Activated CD4-positive, alpha-beta T cell treated with anti-CD3 and anti-CD28 coated beads, Interleukin-2, amount 10 ng/mL, durations not matched to agents 24 days and 14 days (primary cell): ENCODE measurements around the gene SNCG. TPM values are rescaled to one million over a fixed set of nuclear protein-coding genes. Genes with fewer than 3 reads are reported as not detected.
A peak's percentile ranks its signal among the peaks of the same experiment; 100 is the strongest.
"Not testable (repeated sequence)": the region's sequence is repeated elsewhere in the genome, so short reads cannot be mapped to it uniquely, and the experiment has no call there.

ENCODE experiments used
- DNase-seq: peaks from one replicate; pipeline ENCODE4 v3.0.0; 2022
- H3K27ac Mint-ChIP-seq: one replicate; pipeline ENCODE4 v1.8.0; 2022; ENCODE audit warnings: mild to moderate bottlenecking, mixed read lengths
- H3K27me3 Mint-ChIP-seq: one replicate; pipeline ENCODE4 v1.8.0; 2022; ENCODE audit warnings: mixed read lengths
- H3K36me3 Mint-ChIP-seq: one replicate; pipeline ENCODE4 v1.8.0; 2022; ENCODE audit warnings: low read depth, mild to moderate bottlenecking, mixed read lengths
- H3K4me1 Mint-ChIP-seq: one replicate; pipeline ENCODE4 v1.8.0; 2021; ENCODE audit warnings: mixed read lengths
- H3K4me3 Mint-ChIP-seq: one replicate; pipeline ENCODE4 v1.8.0; 2022; ENCODE audit warnings: mild to moderate bottlenecking, moderate library complexity, mixed read lengths
- H3K9me3 Mint-ChIP-seq: one replicate; pipeline ENCODE4 v1.8.0; 2021; ENCODE audit warnings: mixed read lengths
- intact Hi-C: fragments of 100-400 bp; cut with micrococcal nuclease; formaldehyde crosslinking; loops from one replicate; pipeline ENCODE4 v1.15.1; 2023
- total RNA-seq: library from RNA; stranded (reverse); gene quantifications from 2 replicates; pipeline ENCODE4 v1.2.3, GENCODE V29; 2022

Gene SNCG
- total RNA-seq, 1 donor from 2014 or later = 0.44 TPM

GRCh38 chr10:86970162-86970981 is 12.0 kb downstream of the SNCG start:
- intact Hi-C loops = loop anchor here (2.0 kb wide), 1 partner anchor 124 kb away; the partner anchor contains the start of genes GLUD1 and SHLD2
- no peak for DNase-seq
- Mint-ChIP-seq H3K36me3 (no peaks in the 10 kb centered on the region), H3K4me1 (peaks cover 23% of the 10 kb centered on the region), H3K27me3 (peaks cover 35% of the 10 kb centered on the region), H3K9me3 (no peaks in the 10 kb centered on the region), H3K4me3 (peak overlapping the region; percentile 73), H3K27ac (peak overlapping the region; percentile 42)

GRCh38 chr10:86970982-86971231 is 12.5 kb downstream of the SNCG start:
- DNase-seq = no peak
- intact Hi-C loops = loop anchor here (1.0 to 2.0 kb wide), 2 partner anchors 124 to 260 kb away; partner anchors contain the start of genes GLUD1 and SHLD2
- H3K9me3 Mint-ChIP-seq = no peaks in the 10 kb centered on the region
- peak overlapping the region; percentile 73 for H3K4me3 Mint-ChIP-seq
- H3K27me3 Mint-ChIP-seq = peaks cover 35% of the 10 kb centered on the region
- no peaks in the 10 kb centered on the region for H3K36me3 Mint-ChIP-seq
- H3K27ac Mint-ChIP-seq = peak overlapping the region; percentile 41
- peaks cover 18% of the 10 kb centered on the region for H3K4me1 Mint-ChIP-seq

- peaks cover 35% of the 10 kb centered on the region for H3K27me3 Mint-ChIP-seq
- peaks cover 13% of the 10 kb centered on the region for H3K4me1 Mint-ChIP-seq
- intact Hi-C loops = loop anchor here (1.0 to 2.0 kb wide), 2 partner anchors 123 to 260 kb away; partner anchors contain the start of genes GLUD1 and SHLD2
- no peaks in the 10 kb centered on the region for H3K9me3 Mint-ChIP-seq
- no peaks in the 10 kb centered on the region for H3K36me3 Mint-ChIP-seq
- peak overlapping the region; percentile 89 for H3K27ac Mint-ChIP-seq
- H3K4me3 Mint-ChIP-seq = peak overlapping the region; percentile 83
- DNase-seq = peak; percentile 95
Measured at GRCh38 chr10:86971232-86971991, 13.0 kb downstream of the SNCG start.

GRCh38 chr10:86972613-86973380 is 14.4 kb downstream of the SNCG start:
- no peak for DNase-seq
- peaks cover 40% of the 10 kb centered on the region for H3K27me3 Mint-ChIP-seq
- H3K4me3 Mint-ChIP-seq = peak overlapping the region; percentile 17
- no peaks in the 10 kb centered on the region for H3K36me3 Mint-ChIP-seq
- H3K4me1 Mint-ChIP-seq = peaks cover 8% of the 10 kb centered on the region
- intact Hi-C loops = no loop called here
- H3K9me3 Mint-ChIP-seq = no peaks in the 10 kb centered on the region
- peak overlapping the region; percentile 1 for H3K27ac Mint-ChIP-seq

- DNase-seq = no peak
- intact Hi-C loops = no loop called here
- Mint-ChIP-seq H3K27me3 (peaks cover 35% of the 10 kb centered on the region), H3K9me3 (no peaks in the 10 kb centered on the region), H3K4me1 (peaks cover 8% of the 10 kb centered on the region), H3K36me3 (no peaks in the 10 kb centered on the region), H3K4me3 (no peak overlapping the region), H3K27ac (no peak overlapping the region)
Measured at GRCh38 chr10:86974484-86974883, 16.1 kb downstream of the SNCG start.

GRCh38 chr10:86976362-86977056 is 18.1 kb downstream of the SNCG start:
- no peak overlapping the region for H3K27ac Mint-ChIP-seq
- H3K27me3 Mint-ChIP-seq = peaks cover 37% of the 10 kb centered on the region
- H3K4me1 Mint-ChIP-seq = peaks cover 4% of the 10 kb centered on the region
- DNase-seq = no peak
- H3K4me3 Mint-ChIP-seq = no peak overlapping the region
- intact Hi-C loops = no loop called here
- no peaks in the 10 kb centered on the region for H3K9me3 Mint-ChIP-seq
- H3K36me3 Mint-ChIP-seq = no peaks in the 10 kb centered on the region

- DNase-seq, H3K4me1 Mint-ChIP-seq, H3K4me3 Mint-ChIP-seq, H3K27ac Mint-ChIP-seq, H3K9me3 Mint-ChIP-seq, H3K36me3 Mint-ChIP-seq, intact Hi-C loops: not testable (repeated sequence)
- peaks cover 31% of the 10 kb centered on the region for H3K27me3 Mint-ChIP-seq
Measured at GRCh38 chr10:86978457-86978856, 20.1 kb downstream of the SNCG start.

- no peak for DNase-seq
- H3K36me3 Mint-ChIP-seq = no peaks in the 10 kb centered on the region
- intact Hi-C loops = no loop called here
- no peak overlapping the region for H3K27ac Mint-ChIP-seq
- H3K27me3 Mint-ChIP-seq = peaks cover 31% of the 10 kb centered on the region
- H3K4me1 Mint-ChIP-seq = no peaks in the 10 kb centered on the region
- no peak overlapping the region for H3K4me3 Mint-ChIP-seq
- H3K9me3 Mint-ChIP-seq = no peaks in the 10 kb centered on the region
Measured at GRCh38 chr10:86979296-86979818, 21.0 kb downstream of the SNCG start.

GRCh38 chr10:86979977-86980448 is 21.6 kb downstream of the SNCG start:
- Mint-ChIP-seq H3K27ac (no peak overlapping the region), H3K27me3 (peaks cover 33% of the 10 kb centered on the region), H3K4me3 (no peak overlapping the region), H3K36me3 (no peaks in the 10 kb centered on the region), H3K9me3 (no peaks in the 10 kb centered on the region), H3K4me1 (no peaks in the 10 kb centered on the region)
- intact Hi-C loops = no loop called here
- no peak for DNase-seq

GRCh38 chr10:86981020-86981419 is 22.6 kb downstream of the SNCG start:
- DNase-seq, H3K4me1 Mint-ChIP-seq, H3K27ac Mint-ChIP-seq, H3K9me3 Mint-ChIP-seq, H3K4me3 Mint-ChIP-seq, intact Hi-C loops, H3K36me3 Mint-ChIP-seq: not testable (repeated sequence)
- H3K27me3 Mint-ChIP-seq = peaks cover 36% of the 10 kb centered on the region

- intact Hi-C loops = no loop called here
- H3K27ac Mint-ChIP-seq = no peak overlapping the region
- no peak overlapping the region for H3K4me3 Mint-ChIP-seq
- DNase-seq = no peak
- H3K4me1 Mint-ChIP-seq = no peaks in the 10 kb centered on the region
- H3K9me3 Mint-ChIP-seq = no peaks in the 10 kb centered on the region
- H3K36me3 Mint-ChIP-seq = no peaks in the 10 kb centered on the region
- H3K27me3 Mint-ChIP-seq = peaks cover 36% of the 10 kb centered on the region
Measured at GRCh38 chr10:86981716-86982115, 23.3 kb downstream of the SNCG start.

- peaks cover 44% of the 10 kb centered on the region for H3K27me3 Mint-ChIP-seq
- H3K9me3 Mint-ChIP-seq, H3K27ac Mint-ChIP-seq, H3K4me3 Mint-ChIP-seq, intact Hi-C loops, H3K36me3 Mint-ChIP-seq, DNase-seq, H3K4me1 Mint-ChIP-seq: not testable (repeated sequence)
Measured at GRCh38 chr10:86984498-86984897, 26.1 kb downstream of the SNCG start.

- Mint-ChIP-seq H3K27ac (no peak overlapping the region), H3K27me3 (peaks cover 37% of the 10 kb centered on the region), H3K4me3 (no peak overlapping the region), H3K4me1 (no peaks in the 10 kb centered on the region), H3K9me3 (no peaks in the 10 kb centered on the region), H3K36me3 (no peaks in the 10 kb centered on the region)
- DNase-seq = no peak
- intact Hi-C loops = no loop called here
Measured at GRCh38 chr10:86988520-86988919, 30.1 kb downstream of the SNCG start.
